Left ventricle myocardium inferior (tissue), 1 donor: ENCODE measurements around the gene CDH1. TPM values are rescaled to one million over a fixed set of nuclear protein-coding genes. Genes with fewer than 3 reads are reported as not detected.

Source experiments
- DNase-seq: peaks from one replicate; pipeline ENCODE4 v3.0.0-alpha.2; 2020
- H3K27ac ChIP-seq: fragments of 200-600 bp; replicated peaks from 2 replicates; pipeline ENCODE4 v1.8.0; 2021
- H3K27me3 ChIP-seq: fragments of 200-600 bp; 2 replicates; pipeline ENCODE4 v1.8.0; 2021; ENCODE audit warnings: low read depth
- H3K36me3 ChIP-seq: fragments of 200-600 bp; 2 replicates; pipeline ENCODE4 v1.8.0; 2021
- H3K4me1 ChIP-seq: fragments of 200-600 bp; 2 replicates; pipeline ENCODE4 v1.8.0; 2021
- H3K4me3 ChIP-seq: fragments of 200-600 bp; 2 replicates; pipeline ENCODE4 v1.8.0; 2021; ENCODE audit warnings: mild to moderate bottlenecking, moderate library complexity
- H3K9me3 ChIP-seq: fragments of 200-600 bp; replicated peaks from 2 replicates; pipeline ENCODE4 v1.8.0; 2021
- intact Hi-C: fragments of 100-400 bp; cut with micrococcal nuclease; formaldehyde crosslinking; loops from one replicate; pipeline ENCODE4 v1.11.0; 2022
- total RNA-seq: library from RNA; stranded (reverse); fragmentation: NEBNext Ultra II Directional; extraction: Animal tissue kit (Norgen Biotek cat#: 25700); gene quantifications from one replicate; pipeline ENCODE4 v1.2.1, GENCODE V29; 2021
- TF ChIP-seq, protein P1 (sequence below): fragments of 200-600 bp; IDR thresholded peaks from 2 replicates; pipeline ENCODE4 v1.8.0; 2021; ENCODE audit warnings: antibody characterized with exemption, mild to moderate bottlenecking, borderline replicate concordance
- donor health status: DM: no; HTN: yes; CAD: no; lungs with severe emphysema.

The CDH1 gene
- total RNA-seq, 1 donor from 2014 or later, result 0.11 TPM

DNA sequence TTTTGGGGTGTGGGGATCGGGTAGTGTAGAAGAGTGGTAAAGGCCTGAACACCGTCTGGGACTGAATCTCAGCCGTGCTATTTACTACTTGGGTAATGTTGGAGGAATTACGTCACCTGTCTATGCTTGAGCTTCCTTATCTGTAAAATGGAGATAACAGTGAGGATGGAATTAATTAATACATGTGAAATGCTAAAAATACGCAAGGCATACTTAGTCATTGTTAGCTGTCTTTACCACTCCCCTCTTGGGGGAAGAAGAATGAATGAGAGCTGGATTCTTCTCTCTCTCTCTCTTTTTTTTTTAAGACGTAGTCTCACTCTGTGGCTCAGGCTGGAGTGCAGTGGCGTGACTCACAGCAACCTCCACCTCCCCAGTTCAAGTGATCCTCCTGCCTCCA, 65.1 kb downstream of the CDH1 start:
- H3K4me3 ChIP-seq, result no peak overlapping the region
- no peak for DNase-seq
- TF ChIP-seq, protein P1, sequence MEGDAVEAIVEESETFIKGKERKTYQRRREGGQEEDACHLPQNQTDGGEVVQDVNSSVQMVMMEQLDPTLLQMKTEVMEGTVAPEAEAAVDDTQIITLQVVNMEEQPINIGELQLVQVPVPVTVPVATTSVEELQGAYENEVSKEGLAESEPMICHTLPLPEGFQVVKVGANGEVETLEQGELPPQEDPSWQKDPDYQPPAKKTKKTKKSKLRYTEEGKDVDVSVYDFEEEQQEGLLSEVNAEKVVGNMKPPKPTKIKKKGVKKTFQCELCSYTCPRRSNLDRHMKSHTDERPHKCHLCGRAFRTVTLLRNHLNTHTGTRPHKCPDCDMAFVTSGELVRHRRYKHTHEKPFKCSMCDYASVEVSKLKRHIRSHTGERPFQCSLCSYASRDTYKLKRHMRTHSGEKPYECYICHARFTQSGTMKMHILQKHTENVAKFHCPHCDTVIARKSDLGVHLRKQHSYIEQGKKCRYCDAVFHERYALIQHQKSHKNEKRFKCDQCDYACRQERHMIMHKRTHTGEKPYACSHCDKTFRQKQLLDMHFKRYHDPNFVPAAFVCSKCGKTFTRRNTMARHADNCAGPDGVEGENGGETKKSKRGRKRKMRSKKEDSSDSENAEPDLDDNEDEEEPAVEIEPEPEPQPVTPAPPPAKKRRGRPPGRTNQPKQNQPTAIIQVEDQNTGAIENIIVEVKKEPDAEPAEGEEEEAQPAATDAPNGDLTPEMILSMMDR, result no peak
- intact Hi-C loops, result no loop called here
- H3K36me3 ChIP-seq, result no peaks in the 10 kb centered on the region
- H3K9me3 ChIP-seq, result no peaks in the 10 kb centered on the region
- no peaks in the 10 kb centered on the region for H3K4me1 ChIP-seq
- H3K27ac ChIP-seq, result no peak overlapping the region
- H3K27me3 ChIP-seq, result no peaks in the 10 kb centered on the region

DNA sequence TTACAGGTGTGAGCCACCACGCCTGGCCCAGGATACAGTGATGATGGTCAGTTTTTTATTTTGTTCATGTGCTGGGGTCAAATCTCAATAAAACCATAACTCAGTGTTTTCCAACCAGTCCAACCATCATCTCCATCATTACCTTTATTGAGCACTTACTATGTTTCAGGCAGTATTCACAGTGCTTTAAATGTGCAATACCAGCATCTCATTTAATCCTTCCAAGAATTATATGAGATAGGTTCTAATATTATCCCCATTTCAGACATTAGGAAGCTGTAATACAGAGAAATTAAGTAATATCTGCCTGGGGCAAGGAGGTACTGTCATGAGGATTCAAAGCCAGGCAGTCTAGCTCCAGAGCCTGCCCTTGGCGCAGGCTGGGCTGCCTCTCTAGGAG, 69.3 kb downstream of the CDH1 start:
- no peak overlapping the region for H3K27ac ChIP-seq
- H3K9me3 ChIP-seq, result no peaks in the 10 kb centered on the region
- H3K4me3 ChIP-seq, result no peak overlapping the region
- no peaks in the 10 kb centered on the region for H3K4me1 ChIP-seq
- DNase-seq, result no peak
- no peaks in the 10 kb centered on the region for H3K36me3 ChIP-seq
- intact Hi-C loops, result no loop called here
- peaks cover 27% of the 10 kb centered on the region for H3K27me3 ChIP-seq
- TF ChIP-seq, protein P1, result no peak

DNA sequence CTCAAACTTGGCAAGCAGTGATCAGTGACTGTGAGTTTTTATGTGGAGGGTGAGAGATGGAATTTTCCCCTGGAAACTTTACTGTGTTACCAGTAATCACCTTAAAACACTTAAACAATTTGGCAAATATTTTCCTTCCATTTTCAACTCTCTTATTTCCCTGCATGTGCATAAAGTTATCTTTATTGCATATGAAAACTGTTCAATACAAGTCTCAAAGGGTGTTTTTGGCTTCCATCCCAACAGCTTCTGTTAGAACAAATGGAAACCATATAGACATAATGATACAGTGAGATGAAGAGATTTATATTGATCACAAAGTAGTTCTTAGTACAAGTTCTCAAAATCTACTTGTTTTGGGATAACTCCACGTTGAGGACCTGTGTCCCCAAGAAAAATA, 69.9 kb downstream of the CDH1 start:
- no peaks in the 10 kb centered on the region for H3K36me3 ChIP-seq
- H3K9me3 ChIP-seq, result no peaks in the 10 kb centered on the region
- no peaks in the 10 kb centered on the region for H3K4me1 ChIP-seq
- no peak for DNase-seq
- H3K27ac ChIP-seq, result no peak overlapping the region
- peaks cover 30% of the 10 kb centered on the region for H3K27me3 ChIP-seq
- H3K4me3 ChIP-seq, result no peak overlapping the region
- intact Hi-C loops, result no loop called here
- TF ChIP-seq, protein P1, result no peak

DNA sequence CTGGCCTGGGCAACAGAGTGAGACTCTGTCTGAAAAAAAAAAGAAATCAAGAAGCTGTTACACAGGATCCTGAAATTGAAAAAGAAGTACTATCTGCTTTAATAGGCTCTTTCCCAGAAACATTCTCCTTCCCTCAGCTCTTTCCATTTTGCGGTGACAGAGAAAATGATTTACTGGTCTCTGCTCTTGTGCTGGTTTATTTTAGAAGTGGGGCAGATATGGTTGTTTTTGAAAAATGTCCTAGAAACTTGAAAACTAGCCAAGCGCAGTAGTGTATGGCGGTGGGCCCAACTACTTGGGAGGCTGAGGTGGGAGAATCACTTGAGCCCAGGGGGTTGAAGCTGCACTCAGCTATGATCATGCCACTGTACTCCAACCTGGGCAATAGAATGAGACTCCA, 77.4 kb downstream of the CDH1 start:
- DNase-seq, result no peak
- Histone ChIP-seq H3K36me3 (no peaks in the 10 kb centered on the region), H3K4me3 (no peak overlapping the region), H3K27me3 (peaks cover 32% of the 10 kb centered on the region), H3K9me3 (no peaks in the 10 kb centered on the region), H3K27ac (no peak overlapping the region), H3K4me1 (no peaks in the 10 kb centered on the region)
- intact Hi-C loops, result no loop called here
- TF ChIP-seq, protein P1, result no peak

DNA sequence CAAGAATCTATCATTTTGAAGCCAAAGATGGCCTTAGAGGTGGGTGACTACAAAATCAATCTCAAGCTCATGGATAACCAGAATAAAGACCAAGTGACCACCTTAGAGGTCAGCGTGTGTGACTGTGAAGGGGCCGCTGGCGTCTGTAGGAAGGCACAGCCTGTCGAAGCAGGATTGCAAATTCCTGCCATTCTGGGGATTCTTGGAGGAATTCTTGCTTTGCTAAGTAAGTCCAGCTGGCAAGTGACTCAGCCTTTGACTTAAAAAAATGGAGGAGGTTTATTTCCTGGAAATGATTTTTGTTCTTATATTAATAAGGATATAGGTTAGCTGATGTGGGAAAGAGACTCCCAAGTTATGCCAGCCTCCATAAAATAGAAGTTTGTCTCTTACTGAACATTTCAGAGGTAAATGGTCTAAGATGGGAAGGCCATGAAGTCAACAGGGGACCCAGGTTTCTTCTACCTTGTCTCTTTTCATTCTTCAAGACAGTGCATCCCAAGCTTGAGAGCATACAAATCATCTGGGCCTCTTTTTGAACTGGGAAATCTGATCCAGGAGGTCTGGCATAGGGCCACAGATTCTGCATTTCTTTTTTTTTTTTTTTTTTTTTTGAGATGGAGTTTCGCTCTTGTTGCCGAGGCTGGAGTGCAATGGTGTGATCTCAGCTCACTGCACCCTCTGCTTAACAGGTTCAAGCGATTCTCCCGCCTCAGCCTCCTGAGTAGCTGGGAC, 86.5 kb downstream of the CDH1 start:
- peaks cover 8% of the 10 kb centered on the region for H3K9me3 ChIP-seq

More for the DNA sequence above, 86.5 kb downstream of the CDH1 start:
- intact Hi-C loops, result no loop called here
- no peak for DNase-seq
- Histone ChIP-seq H3K4me3 (no peak overlapping the region), H3K4me1 (no peaks in the 10 kb centered on the region), H3K27ac (no peak overlapping the region), H3K27me3 (peaks cover 4% of the 10 kb centered on the region), H3K36me3 (no peaks in the 10 kb centered on the region)
- TF ChIP-seq, protein P1, result no peak
